SK-N-SH (cell line): ENCODE results near the gene OBP2B. TPM values are rescaled to one million over a fixed set of nuclear protein-coding genes. Genes with fewer than 3 reads are reported as not detected.

Experiments used
- CTCF ChIA-PET: fragments of 300-600, 350-600 bp; formaldehyde crosslinking; extraction: SDS; loops from one replicate; lab custom pipeline; 2021; lab: Yijun Ruan, JAX
- POLR2A ChIA-PET: fragments of 350-600 bp; sonication (Branson Sonifier 250); formaldehyde crosslinking; extraction: SDS; loops from one replicate; lab custom pipeline; 2020; ENCODE audit warnings: antibody characterized with exemption, inconsistent platforms; lab: Yijun Ruan, JAX
- DNase-seq: peaks from one replicate; pipeline ENCODE4 v3.0.0; 2012
- H2AFZ ChIP-seq: fragments of 200-600 bp; sonication (generic); 2 replicates; pipeline ENCODE4 v1.8.1; 2016; ENCODE audit warnings: antibody characterized with exemption, mild to moderate bottlenecking, low read depth
- H3F3A ChIP-seq: fragments of 200-600 bp; sonication (generic); replicated peaks from 2 replicates; pipeline ENCODE3; 2016; ENCODE audit warnings: antibody characterized with exemption, mild to moderate bottlenecking; ENCODE audit not compliant: insufficient read depth
- H3K27ac ChIP-seq, 2 experiments: fragments of 200-500 bp in 1 of 2; fragments of 200-600 bp in 1 of 2; sonication (Bioruptor generic) in 1 of 2; sonication (generic), shearing (Covaris generic) in 1 of 2; 2 replicates each; pipeline versions ENCODE4 v1.5.1 to v1.6.1; 2014 to 2016; ENCODE audit warnings: low read depth in 2 of 2, inconsistent platforms in 1 of 2, low read length in 1 of 2, mild to moderate bottlenecking in 1 of 2, mixed read lengths in 1 of 2
- H3K27me3 ChIP-seq: fragments of 200-600 bp; sonication (generic), shearing (Covaris generic); 2 replicates; pipeline ENCODE4 v1.6.1; 2016; ENCODE audit warnings: mixed run types; ENCODE audit not compliant: insufficient read depth
- H3K36me3 ChIP-seq, 2 experiments: fragments of 200-500 bp in 1 of 2; fragments of 200-600 bp in 1 of 2; sonication (Bioruptor generic) in 1 of 2; sonication (generic) in 1 of 2; replicated peaks in 1 of 2; 2 replicates each; pipeline versions ENCODE3 to v1.5.1; 2014 to 2016; ENCODE audit warnings: low read length in 1 of 2, mild to moderate bottlenecking in 1 of 2; ENCODE audit not compliant: insufficient read depth in 2 of 2, control insufficient read depth in 1 of 2
- H3K4me1 ChIP-seq, 2 experiments: fragments of 200-500 bp in 1 of 2; fragments of 200-600 bp in 1 of 2; sonication (Bioruptor generic) in 1 of 2; sonication (generic), shearing (Covaris generic) in 1 of 2; 2 replicates each; pipeline versions ENCODE4 v1.5.1 to v1.6.1; 2014 to 2016; ENCODE audit warnings: low read depth in 1 of 2, low read length in 1 of 2, mixed run types in 1 of 2; ENCODE audit not compliant: insufficient read depth in 2 of 2, control insufficient read depth in 1 of 2
- H3K4me2 ChIP-seq: fragments of 200-600 bp; sonication (generic), shearing (Covaris generic); 2 replicates; pipeline ENCODE4 v1.6.1; 2017; ENCODE audit warnings: mixed run types
- H3K4me3 ChIP-seq, 2 experiments: fragments of 200-500 bp in 1 of 2; fragments of 200-600 bp in 1 of 2; sonication (Bioruptor generic) in 1 of 2; sonication (generic), shearing (Covaris generic) in 1 of 2; 2 replicates each; pipeline versions ENCODE4 v1.5.1 to v1.8.1; 2014 to 2016; ENCODE audit warnings: low read depth in 2 of 2, inconsistent platforms in 1 of 2, low read length in 1 of 2, mild to moderate bottlenecking in 1 of 2, mixed read lengths in 1 of 2, moderate library complexity in 1 of 2
- H3K79me2 ChIP-seq: fragments of 200-600 bp; sonication (generic); 2 replicates; pipeline ENCODE4 v1.8.1; 2017; ENCODE audit warnings: mild to moderate bottlenecking; ENCODE audit not compliant: insufficient read depth
- H3K9ac ChIP-seq: fragments of 200-600 bp; sonication (generic); 2 replicates; pipeline ENCODE4 v1.6.1; 2017; ENCODE audit warnings: mixed run types
- H3K9me2 ChIP-seq: fragments of 200-600 bp; sonication (generic); 2 replicates; pipeline ENCODE4 v1.6.1; 2017; ENCODE audit warnings: mixed run types
- H3K9me3 ChIP-seq: fragments of 200-600 bp; sonication (generic); 2 replicates; pipeline ENCODE4 v1.6.1; 2017; ENCODE audit warnings: mixed run types, mild to moderate bottlenecking, moderate library complexity
- H4K20me1 ChIP-seq: fragments of 200-600 bp; sonication (generic); 2 replicates; pipeline ENCODE4 v1.6.1; 2017; ENCODE audit warnings: mild to moderate bottlenecking, mixed run types; ENCODE audit not compliant: insufficient read depth
- CHD2 ChIP-seq: fragments of 150-350 bp; IDR thresholded peaks from 2 replicates; pipeline ENCODE4 v1.6.1; 2018; ENCODE audit warnings: low read length; ENCODE audit not compliant: partially characterized antibody
- CTCF ChIP-seq: fragments of 200-600 bp; sonication (generic); IDR thresholded peaks from 2 replicates; pipeline ENCODE4 v1.6.1; 2017; ENCODE audit warnings: antibody characterized with exemption, mild to moderate bottlenecking, moderate library complexity
- ELF1 ChIP-seq: IDR thresholded peaks from 2 replicates; pipeline ENCODE4 v1.4.0; 2012
- EP300 ChIP-seq, 2 experiments: IDR thresholded peaks; 2 replicates each; pipeline versions ENCODE4 v1.4.0 to v1.6.1; 2012; ENCODE audit warnings: borderline replicate concordance in 1 of 2, low read depth in 1 of 2, low read length in 1 of 2
- EZH2phosphoT487 ChIP-seq: fragments of 200-600 bp; sonication (generic); IDR thresholded peaks from 2 replicates; pipeline ENCODE4 v1.6.1; 2017; ENCODE audit warnings: low read depth, mixed run types, mild to moderate bottlenecking, antibody characterized with exemption, moderate library complexity, borderline replicate concordance
- FOSL2 ChIP-seq: IDR thresholded peaks from 2 replicates; pipeline ENCODE4 v1.4.0; 2012; ENCODE audit warnings: low read depth, mild to moderate bottlenecking, moderate library complexity, borderline replicate concordance
- GABPA ChIP-seq: IDR thresholded peaks from 2 replicates; pipeline ENCODE4 v1.4.0; 2012; ENCODE audit warnings: low read depth, mild to moderate bottlenecking
- GATA2 ChIP-seq: sonication (generic); formaldehyde crosslinking; IDR thresholded peaks from 2 replicates; pipeline ENCODE4 v1.5.0; 2020; ENCODE audit warnings: mild to moderate bottlenecking, missing genetic modification reagents
- IRF3 ChIP-seq: fragments of 150-350 bp; IDR thresholded peaks from 2 replicates; pipeline ENCODE4 v1.6.1; 2016; ENCODE audit warnings: mild to moderate bottlenecking, low read depth, low read length
- JUND ChIP-seq: IDR thresholded peaks from 2 replicates; pipeline ENCODE4 v1.4.0; 2012
- MAX ChIP-seq: IDR thresholded peaks from 2 replicates; pipeline ENCODE4 v1.4.0; 2012; ENCODE audit warnings: low read depth
- MEF2A ChIP-seq: IDR thresholded peaks from 2 replicates; pipeline ENCODE4 v1.4.0; 2012; ENCODE audit warnings: low read depth, borderline replicate concordance
- MXI1 ChIP-seq: IDR thresholded peaks from 2 replicates; pipeline ENCODE4 v1.6.1; 2012; ENCODE audit warnings: mild to moderate bottlenecking, low read depth, low read length, improper control_type of control experiment
- NFIC ChIP-seq: IDR thresholded peaks from 2 replicates; pipeline ENCODE4 v1.4.0; 2012; ENCODE audit warnings: borderline replicate concordance
- RAD21 ChIP-seq: IDR thresholded peaks from 2 replicates; pipeline ENCODE4 v1.6.1; 2012; ENCODE audit warnings: mild to moderate bottlenecking, low read length
- RXRA ChIP-seq: IDR thresholded peaks from 2 replicates; pipeline ENCODE4 v1.4.0; 2012; ENCODE audit warnings: low read depth, mild to moderate bottlenecking, borderline replicate concordance
- SIN3A ChIP-seq: IDR thresholded peaks from 2 replicates; pipeline ENCODE4 v1.6.1; 2012; ENCODE audit warnings: low read depth, mild to moderate bottlenecking, low read length, moderate library complexity, borderline replicate concordance
- SMC3 ChIP-seq: IDR thresholded peaks from 2 replicates; pipeline ENCODE4 v1.6.1; 2012; ENCODE audit warnings: low read depth, low read length, improper control_type of control experiment
- TAF1 ChIP-seq: IDR thresholded peaks from 2 replicates; pipeline ENCODE4 v1.6.1; 2012; ENCODE audit warnings: low read depth, mild to moderate bottlenecking, low read length, moderate library complexity, borderline replicate concordance
- TCF12 ChIP-seq: IDR thresholded peaks from 2 replicates; pipeline ENCODE4 v1.4.0; 2012
- YY1 ChIP-seq: IDR thresholded peaks from 2 replicates; pipeline ENCODE4 v1.4.0; 2012; ENCODE audit warnings: low read depth, mild to moderate bottlenecking
- WGBS: methylation state at CpG from one replicate; pipeline ENCODE4 v1.1.6; 2017; ENCODE audit warnings: low lambda C conversion rate; 5-methylcytosine and 5-hydroxymethylcytosine counted together
- polyA plus RNA-seq, 3 experiments: library from polyadenylated mRNA; depleted of rRNA; stranded (reverse); fragments of >200 nt; gene quantifications; 2 replicates each; pipeline ENCODE4 v1.2.3, GENCODE V29; 2012
- TF ChIP-seq, protein P1 (sequence below): IDR thresholded peaks from 2 replicates; pipeline ENCODE4 v1.4.0; 2012; ENCODE audit warnings: low read depth, borderline replicate concordance
- TF ChIP-seq, protein P2 (sequence below): IDR thresholded peaks from 2 replicates; pipeline ENCODE4; 2012

The OBP2B gene
- polyA plus RNA-seq, 1 of the 3 experiments (the other 2 are of a cell fraction) = not detected

DNA sequence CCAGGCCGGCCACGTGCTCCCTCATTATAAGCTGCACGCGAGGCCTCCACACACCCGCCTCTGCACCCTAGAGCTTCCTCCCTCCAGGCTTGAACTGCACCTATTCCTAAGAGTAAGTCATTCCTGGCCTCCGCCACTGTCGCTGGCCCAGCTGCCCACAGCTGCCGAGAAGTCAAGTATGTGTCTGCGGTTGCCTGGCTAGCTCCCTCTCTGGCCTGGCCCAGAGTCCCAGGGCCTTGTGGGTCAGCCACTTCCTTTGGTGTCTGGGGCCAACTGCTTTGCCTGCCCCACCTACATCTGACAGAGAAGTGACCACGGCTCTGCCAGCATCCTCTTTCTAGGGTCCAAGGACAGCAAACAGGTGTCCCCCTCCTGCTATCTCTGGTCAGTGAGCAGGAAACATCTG is 47.6 kb upstream of the OBP2B start:
- TF ChIP-seq EP300 (IDR thresholded peaks at IDR 0.05; ENCODE audit: borderline replicate concordance in 1 of 2, low read depth in 1 of 2, low read length in 1 of 2) (no peak), YY1 (no peak), RXRA (no peak), TAF1 (no peak), CTCF (no peak), IRF3 (no peak), GATA2 (no peak), TCF12 (no peak), GABPA (no peak), EZH2phosphoT487 (no peak), SIN3A (no peak), RAD21 (no peak)
- TF ChIP-seq, protein P1, sequence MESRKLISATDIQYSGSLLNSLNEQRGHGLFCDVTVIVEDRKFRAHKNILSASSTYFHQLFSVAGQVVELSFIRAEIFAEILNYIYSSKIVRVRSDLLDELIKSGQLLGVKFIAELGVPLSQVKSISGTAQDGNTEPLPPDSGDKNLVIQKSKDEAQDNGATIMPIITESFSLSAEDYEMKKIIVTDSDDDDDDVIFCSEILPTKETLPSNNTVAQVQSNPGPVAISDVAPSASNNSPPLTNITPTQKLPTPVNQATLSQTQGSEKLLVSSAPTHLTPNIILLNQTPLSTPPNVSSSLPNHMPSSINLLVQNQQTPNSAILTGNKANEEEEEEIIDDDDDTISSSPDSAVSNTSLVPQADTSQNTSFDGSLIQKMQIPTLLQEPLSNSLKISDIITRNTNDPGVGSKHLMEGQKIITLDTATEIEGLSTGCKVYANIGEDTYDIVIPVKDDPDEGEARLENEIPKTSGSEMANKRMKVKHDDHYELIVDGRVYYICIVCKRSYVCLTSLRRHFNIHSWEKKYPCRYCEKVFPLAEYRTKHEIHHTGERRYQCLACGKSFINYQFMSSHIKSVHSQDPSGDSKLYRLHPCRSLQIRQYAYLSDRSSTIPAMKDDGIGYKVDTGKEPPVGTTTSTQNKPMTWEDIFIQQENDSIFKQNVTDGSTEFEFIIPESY = no peak
- no peaks in the 10 kb centered on the region for H3K9me3 ChIP-seq
- CTCF ChIA-PET = interaction anchor here (1.8 kb wide), 1 partner anchor 70 kb away, joined by 5 read pairs; no protein-coding TSS in a partner anchor
- H3F3A ChIP-seq = no peaks in the 10 kb centered on the region
- POLR2A ChIA-PET = no interaction called here
- peaks cover 8% of the 10 kb centered on the region; the same call in 1 of the 2 replicates for H3K27me3 ChIP-seq
- H3K4me1 ChIP-seq = no peaks in the 10 kb centered on the region; a peak in 1 of 4 replicates
- H3K27ac ChIP-seq = no peak overlapping the region
- no peak overlapping the region for H3K9ac ChIP-seq
- no peaks in the 10 kb centered on the region for H3K9me2 ChIP-seq
- no peaks in the 10 kb centered on the region for H3K36me3 ChIP-seq
- DNase-seq = no peak
- no peaks in the 10 kb centered on the region for H3K79me2 ChIP-seq
- 91% methylated on average over 9 of the region's 10 CpGs for WGBS
- no peak overlapping the region for H2AFZ ChIP-seq
- no peaks in the 10 kb centered on the region for H4K20me1 ChIP-seq
- no peak overlapping the region for H3K4me3 ChIP-seq
- no peak overlapping the region for H3K4me2 ChIP-seq

DNA sequence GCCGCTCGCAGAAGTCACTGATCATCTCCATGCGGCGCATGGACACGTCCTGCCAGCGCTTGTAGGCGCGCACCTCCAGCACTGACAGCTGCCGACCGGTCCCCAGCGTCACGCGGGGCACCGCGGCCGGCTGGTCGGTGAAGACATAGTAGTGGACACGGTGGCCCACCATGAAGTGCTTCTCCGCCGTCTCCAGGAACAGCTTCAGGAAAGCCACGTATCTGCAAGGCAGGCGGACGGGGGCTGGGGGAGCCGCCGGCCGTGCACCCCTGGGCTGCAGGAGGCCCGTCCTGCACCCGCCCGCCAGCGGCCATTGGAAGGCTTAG is 47.0 kb upstream of the OBP2B start:
- H3K9me3 ChIP-seq = no peaks in the 10 kb centered on the region
- ChIA-PET CTCF (no interaction called here), POLR2A (no interaction called here)
- H2AFZ ChIP-seq = no peak overlapping the region
- H3F3A ChIP-seq = no peaks in the 10 kb centered on the region
- no peak overlapping the region for H3K4me3 ChIP-seq
- no peaks in the 10 kb centered on the region for H3K9me2 ChIP-seq
- no peak for DNase-seq
- no peak overlapping the region for H3K4me2 ChIP-seq
- H3K27me3 ChIP-seq = peaks cover 3% of the 10 kb centered on the region; the same call in 1 of the 2 replicates
- WGBS = 92% methylated on average over 24 of the region's 30 CpGs
- H3K27ac ChIP-seq = no peak overlapping the region
- no peaks in the 10 kb centered on the region for H3K79me2 ChIP-seq
- H3K9ac ChIP-seq = no peak overlapping the region
- no peaks in the 10 kb centered on the region for H4K20me1 ChIP-seq
- no peaks in the 10 kb centered on the region; a peak in 1 of 4 replicates for H3K4me1 ChIP-seq
- no peaks in the 10 kb centered on the region for H3K36me3 ChIP-seq
- TF ChIP-seq SMC3 (no peak), IRF3 (no peak), GATA2 (no peak), MEF2A (no peak), FOSL2 (no peak), CHD2 (no peak), NFIC (no peak), JUND (no peak), MXI1 (no peak), MAX (no peak), ELF1 (no peak), EP300 (IDR thresholded peaks at IDR 0.05; ENCODE audit: borderline replicate concordance in 1 of 2, low read depth in 1 of 2, low read length in 1 of 2) (no peak)
- TF ChIP-seq, protein P2, sequence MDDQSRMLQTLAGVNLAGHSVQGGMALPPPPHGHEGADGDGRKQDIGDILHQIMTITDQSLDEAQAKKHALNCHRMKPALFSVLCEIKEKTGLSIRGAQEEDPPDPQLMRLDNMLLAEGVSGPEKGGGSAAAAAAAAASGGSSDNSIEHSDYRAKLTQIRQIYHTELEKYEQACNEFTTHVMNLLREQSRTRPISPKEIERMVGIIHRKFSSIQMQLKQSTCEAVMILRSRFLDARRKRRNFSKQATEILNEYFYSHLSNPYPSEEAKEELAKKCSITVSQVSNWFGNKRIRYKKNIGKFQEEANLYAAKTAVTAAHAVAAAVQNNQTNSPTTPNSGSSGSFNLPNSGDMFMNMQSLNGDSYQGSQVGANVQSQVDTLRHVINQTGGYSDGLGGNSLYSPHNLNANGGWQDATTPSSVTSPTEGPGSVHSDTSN = no peak
